ENCODE data around the gene TRAFD1. TPM values are rescaled to one million over a fixed set of nuclear protein-coding genes. Genes with fewer than 3 reads are reported as not detected.

Gene TRAFD1
- total and polyA plus RNA-seq, 9 of the 15 experiments (the other 6 are each of a cell fraction or from before 2014, with no cell fraction given), result 41.3 to 85.5 (median 54.5) TPM

DNA sequence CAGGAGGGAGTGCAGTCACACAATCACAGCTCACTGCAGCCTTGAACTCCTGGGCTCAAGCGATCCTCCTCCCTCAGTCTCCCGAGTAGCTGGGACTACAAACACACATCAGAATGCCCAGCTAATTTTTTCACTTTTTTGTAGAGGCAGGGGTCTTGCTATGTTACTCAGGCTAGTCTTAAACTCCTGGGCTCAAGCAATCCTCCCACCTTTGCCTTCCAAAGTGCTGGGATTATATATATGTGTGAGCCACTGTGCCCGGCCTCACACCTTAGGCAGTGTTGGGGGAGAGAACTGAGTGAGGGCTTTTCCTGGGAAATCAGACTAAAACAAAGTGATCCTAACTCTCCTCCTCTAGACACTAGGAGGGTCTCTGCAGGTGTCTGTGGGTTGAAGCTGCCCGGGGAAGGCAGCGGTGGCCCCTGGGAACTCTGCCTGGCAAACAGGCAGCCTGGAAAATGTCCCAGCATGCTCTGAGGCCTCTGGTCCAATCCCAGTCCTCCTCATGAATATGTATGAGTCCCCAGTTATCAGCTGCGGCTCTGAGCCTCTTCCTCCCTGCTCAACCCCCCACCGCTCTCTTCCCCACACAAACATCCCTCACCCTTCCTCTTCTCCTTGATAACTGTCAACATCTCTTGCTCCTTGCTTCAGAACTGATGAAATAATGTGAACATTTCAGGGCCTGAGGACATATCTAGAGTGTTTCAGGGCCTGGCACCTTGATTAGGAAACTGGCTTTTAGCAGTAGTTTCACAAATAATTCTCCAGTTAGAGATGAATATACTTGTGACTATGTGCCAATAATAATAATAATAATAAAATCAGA is 8.9 kb upstream of the TRAFD1 start:
- Histone ChIP-seq H2AFZ (ENCODE audit: low read depth, low read length) (peak overlapping the region; percentile 94), H3K27me3 (ENCODE audit: control insufficient read depth in 2 of 2, insufficient read depth in 2 of 2, low read length in 2 of 2) (no peaks in the 10 kb centered on the region), H3K4me2 (ENCODE audit: insufficient read depth, low read length) (peak overlapping the region; percentile 70), H3K36me3 (ENCODE audit: control insufficient read depth, insufficient read depth, low read length) (no peaks in the 10 kb centered on the region), H3K4me3 (no peak overlapping the region), H3K9me1 (ENCODE audit: control insufficient read depth, insufficient read depth, low read length) (no peaks in the 10 kb centered on the region), H4K20me1 (replicated peaks; ENCODE audit: control insufficient read depth, insufficient read depth, low read length) (no peaks in the 10 kb centered on the region), H3K9me3 (replicated peaks; ENCODE audit: control insufficient read depth, insufficient read depth, low read depth, low read length) (no peaks in the 10 kb centered on the region), H3K4me1 (replicated peaks in 1 of 2; ENCODE audit: control insufficient read depth in 2 of 2, insufficient read depth in 2 of 2, low read length in 2 of 2) (peaks cover 21 to 25% of the 10 kb centered on the region in 2 experiments), H3K27ac (ENCODE audit: extremely low read depth, low read depth, low read length) (peak overlapping the region; percentile 78), H3K79me2 (ENCODE audit: control insufficient read depth, insufficient read depth, low read length) (no peaks in the 10 kb centered on the region), H3K9ac (ENCODE audit: insufficient read depth in 1 of 2, low read depth in 2 of 2, low read length in 2 of 2) (peak overlapping the region; percentile 57 to 85; a peak in 3 of 4 replicates)
- POLR2A ChIA-PET, result interaction anchor here (0.6 to 4.0 kb wide), 6 partner anchors 9 to 300 kb away, joined by 3 to 45 read pairs (median 6); partner anchors contain the start of genes NAA25 and TRAFD1
- FAIRE-seq (peak; percentile 99), ATAC-seq (peak; percentile 98), DNase-seq (ENCODE audit: extremely low read depth in 1 of 4, low spot score in 3 of 4) (peak; percentile 70 to 96 (median 80))
- in situ Hi-C loops (cut with MboI), result no loop called here
- BruUV-seq (replicated peaks), result TSS peak; percentile 99
- CTCF ChIA-PET (ENCODE audit: low intra/inter-chr PET ratio), result no interaction called here
- intact Hi-C loops (cut with micrococcal nuclease), result loop anchor here (10.0 kb wide), 1 partner anchor 268 kb away; the partner anchor contains the start of gene HECTD4
- WGBS (ENCODE audit: insufficient coverage, low coverage, missing lambda C conversion rate), result 12% methylated on average over 7 of the region's 7 CpGs
- TF ChIP-seq NELFE (IDR thresholded peaks at IDR 0.05; ENCODE audit: insufficient read depth, insufficient read length) (no peak), NR4A1 (CRISPR knock-in tag; IDR thresholded peaks at IDR 0.05) (no peak), NR4A1 (tag; IDR thresholded peaks at IDR 0.05) (peak; percentile 78), ETV5 (CRISPR knock-in tag; IDR thresholded peaks at IDR 0.05; ENCODE audit: low read depth) (0 out of 2 replicates have a peak, but pooled peaks have one; percentile 12), ARNT (IDR thresholded peaks at IDR 0.05) (peak; percentile 13 to 73; a peak in 1 of 4 replicates), KDM4B (IDR thresholded peaks at IDR 0.05; ENCODE audit: borderline replicate concordance in 2 of 2, low read depth in 1 of 2) (peak in 1 of 2 experiments; percentile 58; a peak in 1 of 4 replicates), ADNP (tag; IDR thresholded peaks at IDR 0.05) (no peak), THRAP3 (IDR thresholded peaks at IDR 0.05; ENCODE audit: borderline replicate concordance) (0 out of 2 replicates have a peak, but pooled peaks have one; percentile 16), ASH1L (IDR thresholded peaks at IDR 0.05; ENCODE audit: borderline replicate concordance, low read depth, partially characterized antibody) (no peak), ZNF444 (CRISPR knock-in tag; IDR thresholded peaks at IDR 0.05) (no peak), SIX5 (IDR thresholded peaks at IDR 0.05; ENCODE audit: borderline replicate concordance in 1 of 2, insufficient read depth in 1 of 2, low read depth in 1 of 2, low read length in 2 of 2) (no peak), ZNF124 (CRISPR knock-in tag; IDR thresholded peaks at IDR 0.05) (no peak)
- TF ChIP-seq, protein P1, sequence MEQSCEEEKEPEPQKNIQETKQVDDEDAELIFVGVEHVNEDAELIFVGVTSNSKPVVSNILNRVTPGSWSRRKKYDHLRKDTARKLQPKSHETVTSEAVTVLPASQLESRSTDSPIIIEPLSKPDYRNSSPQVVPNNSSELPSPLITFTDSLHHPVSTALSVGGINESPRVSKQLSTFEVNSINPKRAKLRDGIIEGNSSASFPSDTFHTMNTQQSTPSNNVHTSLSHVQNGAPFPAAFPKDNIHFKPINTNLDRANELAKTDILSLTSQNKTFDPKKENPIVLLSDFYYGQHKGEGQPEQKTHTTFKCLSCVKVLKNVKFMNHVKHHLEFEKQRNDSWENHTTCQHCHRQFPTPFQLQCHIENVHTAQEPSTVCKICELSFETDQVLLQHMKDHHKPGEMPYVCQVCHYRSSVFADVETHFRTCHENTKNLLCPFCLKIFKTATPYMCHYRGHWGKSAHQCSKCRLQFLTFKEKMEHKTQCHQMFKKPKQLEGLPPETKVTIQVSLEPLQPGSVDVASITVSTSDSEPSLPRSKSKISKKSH (CRISPR knock-in tag; IDR thresholded peaks at IDR 0.05), result no peak
- TF ChIP-seq, protein P2, sequence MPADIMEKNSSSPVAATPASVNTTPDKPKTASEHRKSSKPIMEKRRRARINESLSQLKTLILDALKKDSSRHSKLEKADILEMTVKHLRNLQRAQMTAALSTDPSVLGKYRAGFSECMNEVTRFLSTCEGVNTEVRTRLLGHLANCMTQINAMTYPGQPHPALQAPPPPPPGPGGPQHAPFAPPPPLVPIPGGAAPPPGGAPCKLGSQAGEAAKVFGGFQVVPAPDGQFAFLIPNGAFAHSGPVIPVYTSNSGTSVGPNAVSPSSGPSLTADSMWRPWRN (IDR thresholded peaks at IDR 0.05; ENCODE audit: low read depth), result no peak
- TF ChIP-seq, protein P3, sequence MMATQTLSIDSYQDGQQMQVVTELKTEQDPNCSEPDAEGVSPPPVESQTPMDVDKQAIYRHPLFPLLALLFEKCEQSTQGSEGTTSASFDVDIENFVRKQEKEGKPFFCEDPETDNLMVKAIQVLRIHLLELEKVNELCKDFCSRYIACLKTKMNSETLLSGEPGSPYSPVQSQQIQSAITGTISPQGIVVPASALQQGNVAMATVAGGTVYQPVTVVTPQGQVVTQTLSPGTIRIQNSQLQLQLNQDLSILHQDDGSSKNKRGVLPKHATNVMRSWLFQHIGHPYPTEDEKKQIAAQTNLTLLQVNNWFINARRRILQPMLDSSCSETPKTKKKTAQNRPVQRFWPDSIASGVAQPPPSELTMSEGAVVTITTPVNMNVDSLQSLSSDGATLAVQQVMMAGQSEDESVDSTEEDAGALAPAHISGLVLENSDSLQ (IDR thresholded peaks at IDR 0.05), result no peak
- TF ChIP-seq, protein P4, sequence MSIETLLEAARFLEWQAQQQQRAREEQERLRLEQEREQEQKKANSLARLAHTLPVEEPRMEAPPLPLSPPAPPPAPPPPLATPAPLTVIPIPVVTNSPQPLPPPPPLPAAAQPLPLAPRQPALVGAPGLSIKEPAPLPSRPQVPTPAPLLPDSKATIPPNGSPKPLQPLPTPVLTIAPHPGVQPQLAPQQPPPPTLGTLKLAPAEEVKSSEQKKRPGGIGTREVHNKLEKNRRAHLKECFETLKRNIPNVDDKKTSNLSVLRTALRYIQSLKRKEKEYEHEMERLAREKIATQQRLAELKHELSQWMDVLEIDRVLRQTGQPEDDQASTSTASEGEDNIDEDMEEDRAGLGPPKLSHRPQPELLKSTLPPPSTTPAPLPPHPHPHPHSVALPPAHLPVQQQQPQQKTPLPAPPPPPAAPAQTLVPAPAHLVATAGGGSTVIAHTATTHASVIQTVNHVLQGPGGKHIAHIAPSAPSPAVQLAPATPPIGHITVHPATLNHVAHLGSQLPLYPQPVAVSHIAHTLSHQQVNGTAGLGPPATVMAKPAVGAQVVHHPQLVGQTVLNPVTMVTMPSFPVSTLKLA (conservative IDR thresholded peaks at IDR 0.05), result peak in 1 of 2 experiments; percentile 34; a peak in 1 of 4 replicates
